SK-N-MC (cell line): ENCODE data around the gene SDSL.

ENCODE experiments used
- DNase-seq: peaks from one replicate; pipeline ENCODE4 v3.0.0-alpha.2; 2011; ENCODE audit warnings: low read depth, low spot score
- H3K27ac ChIP-seq: fragments of 200-600 bp; sonication (generic); 2 replicates; pipeline ENCODE4 v1.5.1; 2016; ENCODE audit warnings: mixed run types
- H3K36me3 ChIP-seq: fragments of 200-600 bp; sonication (generic); 2 replicates; pipeline ENCODE4 v1.6.1; 2017; ENCODE audit warnings: antibody characterized with exemption, low read length, mixed read lengths; ENCODE audit not compliant: insufficient read depth
- H3K4me3 ChIP-seq: fragments of 200-600 bp; sonication (generic); 2 replicates; pipeline ENCODE4 v1.5.1; 2016
- H3K9ac ChIP-seq: fragments of 200-600 bp; sonication (generic); 2 replicates; pipeline ENCODE4 v1.8.0; 2017; ENCODE audit warnings: mixed run types, mixed read lengths; ENCODE audit not compliant: insufficient read length
- H3K9me3 ChIP-seq: fragments of 200-600 bp; sonication (generic); 2 replicates; pipeline ENCODE4 v1.6.1; 2017; ENCODE audit warnings: low read depth, mild to moderate bottlenecking, antibody characterized with exemption, low read length, moderate library complexity, mixed read lengths
- EZH2 ChIP-seq: fragments of 200-600 bp; sonication (generic); IDR thresholded peaks from one replicate; pipeline ENCODE4 v1.6.1; 2017; ENCODE audit warnings: antibody characterized with exemption
- FOXP2 ChIP-seq: optimal IDR thresholded peaks from 2 replicates; pipeline ENCODE3; 2011; ENCODE audit warnings: mild to moderate bottlenecking, moderate library complexity; ENCODE audit not compliant: insufficient read depth; ENCODE audit errors: extremely low read length, control extremely low read depth
- POLR2AphosphoS5 ChIP-seq: IDR thresholded peaks from 2 replicates; pipeline ENCODE4 v1.6.1; 2012; ENCODE audit warnings: mild to moderate bottlenecking, low read depth, low read length, borderline replicate concordance

Gene SDSL

DNA sequence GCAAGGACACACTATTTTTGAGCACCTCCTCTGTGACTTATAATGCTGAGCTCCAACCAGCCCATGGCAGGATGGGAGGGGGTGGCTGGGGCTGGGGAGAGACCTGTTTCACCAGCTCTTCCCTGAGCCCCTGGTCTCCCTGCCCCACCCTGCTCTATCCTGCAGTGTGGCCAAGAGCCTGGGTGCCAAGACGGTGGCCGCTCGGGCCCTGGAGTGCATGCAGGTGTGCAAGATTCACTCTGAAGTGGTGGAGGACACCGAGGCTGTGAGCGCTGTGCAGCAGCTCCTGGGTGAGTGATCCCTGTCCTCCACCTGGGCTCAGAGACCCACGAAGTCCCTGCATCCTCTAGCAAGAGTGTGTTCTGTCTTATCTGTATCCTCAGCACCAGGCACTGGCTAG is 14.4 kb downstream of the SDSL start:
- H3K36me3 ChIP-seq: no peaks in the 10 kb centered on the region
- H3K27ac ChIP-seq: no peak overlapping the region
- no peaks in the 10 kb centered on the region for H3K9me3 ChIP-seq
- DNase-seq: no peak
- TF ChIP-seq EZH2 (no peak), FOXP2 (no peak)
- H3K9ac ChIP-seq: no peak overlapping the region
- H3K4me3 ChIP-seq: no peak overlapping the region

DNA sequence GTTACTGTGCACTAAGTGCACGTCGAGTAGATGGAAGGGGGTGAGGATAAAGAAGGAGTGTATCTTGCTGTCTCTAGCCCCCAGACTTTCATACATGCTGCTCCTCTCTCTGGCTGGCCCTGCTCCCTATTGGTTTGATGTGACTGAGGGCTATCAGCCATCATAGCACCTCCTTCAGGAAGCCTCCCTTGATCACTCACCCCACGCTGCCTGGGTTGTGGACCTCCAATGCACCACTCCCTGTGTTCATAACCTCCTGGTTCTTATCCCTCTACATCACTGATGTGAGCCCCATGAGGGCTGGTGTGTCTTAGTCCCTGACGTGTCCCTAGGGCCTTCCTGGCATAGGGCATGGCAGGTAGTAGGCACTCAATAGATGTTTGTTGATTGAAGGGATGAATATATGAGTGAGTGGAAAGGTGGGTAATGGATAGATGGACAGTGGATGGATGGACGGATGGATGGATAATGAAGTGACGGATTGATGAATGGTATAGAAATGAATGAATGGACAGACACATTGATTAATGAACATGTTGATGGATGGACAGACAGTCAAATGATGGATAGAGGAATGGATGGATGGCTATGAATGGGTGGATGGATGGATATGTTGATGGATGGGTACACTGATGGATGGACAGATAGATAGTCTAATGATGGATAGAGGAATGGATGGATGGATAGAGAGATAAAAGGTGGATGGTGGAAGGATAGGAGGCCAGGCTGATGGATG is 15.0 kb downstream of the SDSL start:
- DNase-seq: no peak
- no peaks in the 10 kb centered on the region for H3K36me3 ChIP-seq
- no peak overlapping the region for H3K27ac ChIP-seq
- no peaks in the 10 kb centered on the region for H3K9me3 ChIP-seq
- no peak overlapping the region for H3K4me3 ChIP-seq
- no peak overlapping the region for H3K9ac ChIP-seq
- TF ChIP-seq POLR2AphosphoS5 (no peak), EZH2 (no peak), FOXP2 (no peak)

DNA sequence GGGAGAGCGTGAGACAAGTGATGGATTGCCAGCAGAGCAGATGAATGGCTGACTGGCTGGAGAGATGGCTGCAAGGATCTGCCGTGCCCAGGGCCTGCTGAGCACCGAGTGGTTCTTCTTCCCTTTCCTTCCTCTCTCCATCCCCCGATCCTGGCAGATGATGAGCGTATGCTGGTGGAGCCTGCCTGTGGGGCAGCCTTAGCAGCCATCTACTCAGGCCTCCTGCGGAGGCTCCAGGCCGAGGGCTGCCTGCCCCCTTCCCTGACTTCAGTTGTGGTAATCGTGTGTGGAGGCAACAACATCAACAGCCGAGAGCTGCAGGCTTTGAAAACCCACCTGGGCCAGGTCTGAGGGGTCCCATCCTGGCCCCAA is 15.5 kb downstream of the SDSL start:
- Histone ChIP-seq H3K4me3 (no peak overlapping the region), H3K9ac (no peak overlapping the region), H3K36me3 (no peaks in the 10 kb centered on the region), H3K9me3 (no peaks in the 10 kb centered on the region), H3K27ac (no peak overlapping the region)
- no peak for TF ChIP-seq EZH2
- TF ChIP-seq POLR2AphosphoS5: no peak
- no peak for TF ChIP-seq FOXP2
- DNase-seq: no peak

DNA sequence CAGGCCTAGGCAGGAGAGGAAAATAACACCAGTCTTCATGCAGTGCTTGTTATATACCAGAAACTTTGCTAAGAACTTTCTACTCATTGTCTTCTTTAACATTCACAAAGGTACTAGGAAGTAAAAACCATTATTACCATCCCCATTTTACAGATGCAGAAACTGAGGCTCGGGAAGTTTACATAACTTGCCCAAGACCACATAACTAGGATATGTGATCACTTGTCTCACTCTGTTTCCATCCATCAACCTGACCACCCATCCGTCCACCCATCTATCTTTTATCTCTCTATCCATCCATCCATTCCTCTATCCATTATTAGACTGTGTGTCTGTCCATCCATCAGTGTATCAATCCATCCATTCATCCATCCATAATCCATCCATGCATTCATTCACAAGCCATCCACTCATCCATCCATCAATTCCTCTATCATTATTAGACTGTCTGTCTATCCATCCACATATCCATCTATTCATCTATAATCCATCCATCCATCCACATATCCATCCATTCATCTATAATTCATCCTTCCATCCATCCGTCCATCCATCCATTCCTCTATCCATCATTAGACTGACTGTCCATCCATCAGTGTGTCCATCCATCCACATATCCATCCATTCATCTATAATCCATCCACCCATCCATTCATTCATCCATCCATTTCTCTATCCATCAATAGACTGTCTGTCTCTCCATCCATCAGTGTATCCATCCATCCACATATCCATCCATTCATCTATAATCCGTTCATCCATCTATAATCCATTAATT is 16.5 kb downstream of the SDSL start:
- no peak overlapping the region for H3K9ac ChIP-seq
- no peak for TF ChIP-seq FOXP2
- TF ChIP-seq EZH2: no peak
- no peak for TF ChIP-seq POLR2AphosphoS5
- no peaks in the 10 kb centered on the region for H3K36me3 ChIP-seq
- H3K4me3 ChIP-seq: no peak overlapping the region
- DNase-seq: no peak
- no peaks in the 10 kb centered on the region for H3K9me3 ChIP-seq
- H3K27ac ChIP-seq: no peak overlapping the region

DNA sequence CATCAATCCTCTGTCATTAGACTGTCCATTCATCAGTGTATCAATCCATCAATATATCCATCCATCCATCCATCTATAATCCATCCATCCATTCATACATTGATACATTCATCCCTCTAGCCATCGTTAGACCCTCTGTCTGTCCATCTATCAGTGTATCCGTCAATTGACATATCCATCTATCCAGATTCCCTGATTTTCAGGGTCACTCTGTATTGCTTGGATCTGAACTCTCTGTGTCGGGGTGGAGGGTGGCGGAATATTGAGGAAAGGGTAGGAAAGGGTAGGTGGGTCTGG is 17.1 kb downstream of the SDSL start:
- H3K9ac ChIP-seq: no peak overlapping the region
- no peak for DNase-seq
- no peaks in the 10 kb centered on the region for H3K9me3 ChIP-seq
- no peak overlapping the region for H3K4me3 ChIP-seq
- no peak overlapping the region for H3K27ac ChIP-seq
- TF ChIP-seq FOXP2: no peak
- H3K36me3 ChIP-seq: no peaks in the 10 kb centered on the region

DNA sequence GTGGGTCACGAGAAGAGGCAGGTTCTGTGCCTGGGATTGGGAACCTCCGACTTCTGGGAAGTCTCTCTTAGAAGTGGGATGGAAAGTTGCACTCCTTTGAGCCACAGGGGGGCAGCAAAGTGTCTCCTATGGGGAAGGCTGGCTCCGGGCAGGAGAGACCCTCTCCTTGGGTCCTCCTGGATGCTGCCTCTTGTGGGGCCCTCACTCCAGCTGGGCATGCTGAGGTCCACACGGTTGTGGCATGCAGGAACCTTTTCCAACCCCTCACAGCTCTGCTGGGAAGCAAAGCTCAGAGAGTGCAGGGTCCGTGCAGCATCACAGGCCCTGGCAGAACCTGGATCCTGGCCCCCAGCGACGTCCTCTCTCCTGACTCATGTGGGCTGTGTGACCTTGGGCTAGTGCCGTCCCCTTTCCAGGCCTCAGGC is 17.4 kb downstream of the SDSL start:
- no peak for DNase-seq
- Histone ChIP-seq H3K36me3 (no peaks in the 10 kb centered on the region), H3K4me3 (no peak overlapping the region), H3K27ac (no peak overlapping the region), H3K9ac (no peak overlapping the region), H3K9me3 (no peaks in the 10 kb centered on the region)
- TF ChIP-seq POLR2AphosphoS5 (no peak), EZH2 (no peak), FOXP2 (no peak)

DNA sequence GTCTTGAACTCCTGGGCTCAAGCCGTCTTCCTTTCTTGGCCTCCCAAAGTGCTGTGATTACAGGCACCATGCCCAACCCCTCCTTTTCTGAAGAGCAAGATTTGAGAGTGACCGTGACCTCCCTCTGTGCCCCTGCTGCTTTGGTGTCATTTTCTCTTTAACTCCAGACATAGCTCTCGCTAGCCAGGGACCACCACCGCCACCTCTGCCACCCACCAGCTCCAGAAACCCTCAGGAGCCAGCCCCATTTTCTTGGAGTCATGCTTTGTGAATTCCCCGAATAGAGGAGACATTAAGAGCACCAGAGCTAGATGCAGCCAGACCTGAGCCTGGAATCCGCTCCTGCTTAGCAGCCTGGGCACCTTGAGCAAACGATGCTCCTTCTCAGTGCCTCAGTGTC is 18.2 kb downstream of the SDSL start:
- Histone ChIP-seq H3K4me3 (no peak overlapping the region), H3K9ac (no peak overlapping the region), H3K27ac (no peak overlapping the region), H3K36me3 (no peaks in the 10 kb centered on the region), H3K9me3 (no peaks in the 10 kb centered on the region)
- TF ChIP-seq EZH2 (no peak), FOXP2 (no peak), POLR2AphosphoS5 (no peak)
- no peak for DNase-seq

DNA sequence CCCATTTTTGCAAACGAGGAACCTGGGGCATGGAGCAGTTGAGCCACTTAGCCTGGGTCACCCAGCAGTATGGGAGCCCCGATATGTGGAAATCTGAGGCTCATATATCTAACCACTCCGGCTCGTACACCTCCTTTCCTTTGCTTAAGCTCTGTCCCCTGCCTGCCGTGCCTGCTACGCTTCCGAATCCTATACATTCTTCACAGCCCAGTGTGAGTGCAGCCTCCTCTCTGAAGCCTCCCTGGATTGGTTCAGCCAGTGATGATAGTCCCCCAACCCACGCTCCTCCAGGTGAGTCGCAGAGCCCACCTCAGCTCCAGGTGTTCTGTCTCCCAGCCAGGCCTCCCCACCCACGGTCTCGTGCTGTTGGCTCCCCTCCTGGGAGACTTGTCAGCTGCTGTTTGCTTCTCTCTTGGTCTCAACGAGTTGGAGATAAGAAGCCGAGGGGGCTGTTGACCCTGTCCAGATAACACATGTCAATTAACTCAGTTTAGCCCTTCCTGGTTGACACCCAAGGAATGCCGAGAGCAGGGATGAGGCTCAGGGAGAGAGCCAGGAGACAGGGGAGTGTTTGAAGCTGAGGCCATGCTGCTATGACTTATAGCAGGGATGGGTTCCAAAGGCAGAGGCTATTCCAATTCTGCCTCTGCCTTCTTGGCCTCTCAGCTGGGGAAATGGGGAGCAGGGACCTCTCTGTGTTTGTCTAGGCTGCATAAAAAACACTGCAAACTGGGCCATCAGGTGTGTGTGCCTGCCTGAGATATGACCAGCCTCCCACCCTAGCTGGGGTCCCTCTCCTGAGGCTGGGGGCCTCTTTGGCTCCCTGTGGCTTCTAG is 19.0 kb downstream of the SDSL start:
- no peak for DNase-seq
- no peak overlapping the region for H3K27ac ChIP-seq

More for the DNA sequence above, 19.0 kb downstream of the SDSL start:
- Histone ChIP-seq H3K4me3 (no peak overlapping the region), H3K9me3 (no peaks in the 10 kb centered on the region), H3K36me3 (no peaks in the 10 kb centered on the region), H3K9ac (no peak overlapping the region)
- TF ChIP-seq FOXP2: no peak
- TF ChIP-seq EZH2: no peak
- TF ChIP-seq POLR2AphosphoS5: no peak
